ENCODE data around the gene ABCA5.

- TF ChIP-seq STAT5B (CRISPR knock-in tag; IDR thresholded peaks at IDR 0.05) (no peak), NPAS2 (CRISPR knock-in tag; IDR thresholded peaks at IDR 0.05; ENCODE audit: borderline replicate concordance) (no peak)
Observed at GRCh38 chr17:69336996-69337395, 10.1 kb upstream of the ABCA5 start.
